ENCODE data around the gene ZNF496. TPM values are rescaled to one million over a fixed set of nuclear protein-coding genes. Genes with fewer than 3 reads are reported as not detected.
A peak's percentile ranks its signal among the peaks of the same experiment; 100 is the strongest.

ZNF496 gene
- total and polyA plus RNA-seq, 9 of the 15 experiments (the other 6 are each of a cell fraction or from before 2014, with no cell fraction given), result 4.3 to 54.0 (median 31.3) TPM

GRCh38 chr1:247296599-247297180 is 35.0 kb downstream of the ZNF496 start (continued):
- TF ChIP-seq ATF3 (IDR thresholded peaks at IDR 0.05) (no peak), ATF3 (CRISPR knock-in tag; conservative IDR thresholded peaks at IDR 0.05) (no peak), NEUROD1 (IDR thresholded peaks at IDR 0.05; ENCODE audit: borderline replicate concordance, low read depth, low read length, partially characterized antibody) (no peak), ZC3H8 (IDR thresholded peaks at IDR 0.05) (no peak), MYC (IDR thresholded peaks at IDR 0.05; ENCODE audit: low read depth, low read length) (no peak), MYC (CRISPR knock-in tag; IDR thresholded peaks at IDR 0.05; ENCODE audit: borderline replicate concordance, low read depth) (no peak), POLR2B (IDR thresholded peaks at IDR 0.05; ENCODE audit: low read depth, partially characterized antibody) (no peak), BRD4 (IDR thresholded peaks at IDR 0.05) (no peak), XRCC3 (IDR thresholded peaks at IDR 0.05) (no peak), DDX20 (tag; IDR thresholded peaks at IDR 0.05; ENCODE audit: low read depth) (no peak), AFF4 (CRISPR knock-in tag; IDR thresholded peaks at IDR 0.05) (no peak), MNT (conservative IDR thresholded peaks at IDR 0.05) (no peak), ZNF3 (CRISPR knock-in tag; IDR thresholded peaks at IDR 0.05) (no peak), HCFC1 (IDR thresholded peaks at IDR 0.05; ENCODE audit: low read depth, low read length) (no peak), PBX2 (CRISPR knock-in tag; IDR thresholded peaks at IDR 0.05; ENCODE audit: low read depth) (no peak), PBX2 (tag; conservative IDR thresholded peaks at IDR 0.05; ENCODE audit: low read depth) (peak; percentile 36; the same call in 1 of the 2 replicates), NR4A1 (CRISPR knock-in tag; IDR thresholded peaks at IDR 0.05) (no peak), NR4A1 (tag; IDR thresholded peaks at IDR 0.05) (no peak), NFIC (IDR thresholded peaks at IDR 0.05) (no peak; the same call in 1 of the 2 replicates), DPF2 (IDR thresholded peaks at IDR 0.05) (peak; percentile 21; the same call in 1 of the 2 replicates), ZNF668 (CRISPR knock-in tag; IDR thresholded peaks at IDR 0.05) (0 out of 2 replicates have a peak, but pooled peaks have one; percentile 17), STAT5A (IDR thresholded peaks at IDR 0.05; ENCODE audit: borderline replicate concordance, low read length) (no peak)
